ENCODE data around the gene STX16.

STX16 gene

DNA sequence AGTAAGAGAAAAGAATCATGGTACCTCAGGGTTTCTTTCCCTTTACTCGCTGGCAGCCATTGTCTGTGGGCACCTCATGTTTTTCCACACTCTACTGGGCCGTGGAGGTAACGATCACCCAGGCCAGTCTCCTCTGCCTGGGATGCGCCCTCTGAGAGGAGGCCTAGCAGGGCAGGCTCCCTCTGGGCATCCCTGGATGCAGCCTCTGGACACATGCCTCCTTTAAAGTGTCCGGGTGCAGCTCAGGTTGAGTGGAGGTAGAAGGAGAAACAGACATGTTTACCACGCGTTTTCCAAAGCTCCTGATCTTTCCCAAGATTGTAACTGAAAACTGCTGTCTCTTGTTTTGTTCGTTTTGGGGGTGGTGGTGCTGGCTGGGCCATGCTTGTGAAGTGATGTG lies 27.7 kb downstream of the STX16 start:
- DNase-seq, result no peak

- no peak for DNase-seq
These were observed 31.8 kb downstream of the STX16 start for GRCh38 chr20:58682656-58683531.

DNA sequence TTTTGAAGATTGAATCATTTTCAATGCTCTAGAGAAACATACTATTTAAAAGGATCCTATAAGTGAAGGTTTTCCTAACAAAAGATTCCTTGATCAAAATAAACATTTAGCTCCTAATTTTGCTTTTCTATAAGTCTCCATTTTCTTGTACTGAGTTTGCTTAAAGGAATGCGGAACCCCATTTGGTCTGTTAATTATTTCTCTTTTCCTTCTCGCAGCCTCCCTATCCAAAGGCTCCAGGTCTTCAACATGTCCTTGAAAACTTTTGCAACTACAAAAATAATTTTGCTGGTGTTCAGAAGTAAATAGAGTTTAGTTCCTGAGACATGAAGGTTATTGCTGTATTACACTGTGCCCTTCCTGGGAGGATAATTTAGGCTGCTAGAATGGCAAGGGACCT lies 33.2 kb downstream of the STX16 start:
- no peak for DNase-seq

- DNase-seq, result no peak
These were observed 34.9 kb downstream of the STX16 start for GRCh38 chr20:58685988-58686387.

DNA sequence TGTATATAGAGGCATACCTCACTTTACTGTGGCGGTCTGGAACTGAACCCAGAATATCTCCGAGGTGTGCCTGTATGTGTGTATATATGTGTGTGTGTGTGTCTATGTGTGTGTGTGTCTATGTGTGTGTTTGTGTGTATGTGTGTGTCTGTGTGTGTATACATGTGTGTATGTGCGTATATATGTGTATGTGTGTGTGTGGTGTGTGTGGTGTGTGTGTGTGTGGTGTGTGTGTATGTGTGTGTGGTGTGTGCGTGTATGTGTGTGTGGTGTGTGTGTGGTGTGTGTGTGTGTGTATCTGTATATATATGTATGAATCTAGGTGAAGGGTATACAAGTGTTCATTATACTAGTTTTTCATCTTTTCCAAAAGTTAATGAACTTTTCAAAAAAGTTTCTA lies 37.3 kb downstream of the STX16 start:
- no peak for DNase-seq

DNA sequence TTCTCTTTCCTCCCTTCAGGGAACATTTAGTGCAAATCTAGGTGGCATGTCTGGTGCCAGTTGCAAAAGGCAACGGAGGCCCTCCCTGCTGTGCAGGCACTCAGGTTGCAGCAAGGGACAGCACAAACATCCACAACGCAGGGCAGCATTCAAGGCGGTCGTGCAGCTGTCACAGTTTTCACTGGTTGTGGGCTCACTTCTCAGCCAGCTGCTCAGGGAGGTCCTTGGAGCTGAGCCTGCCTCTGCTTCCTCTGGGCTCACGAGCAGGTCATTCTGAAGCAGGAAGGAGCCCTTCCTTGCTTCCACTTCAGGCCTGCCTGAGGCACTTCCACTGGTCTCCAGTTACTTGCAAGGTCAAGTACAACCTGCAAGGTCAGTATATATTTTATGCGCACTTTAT lies 37.8 kb downstream of the STX16 start:
- DNase-seq, result no peak

- no peak for DNase-seq
These were observed 39.5 kb downstream of the STX16 start for GRCh38 chr20:58690396-58691135.

GRCh38 chr20:58691773-58692578 lies 40.9 kb downstream of the STX16 start:
- peak; percentile 12 for DNase-seq

DNA sequence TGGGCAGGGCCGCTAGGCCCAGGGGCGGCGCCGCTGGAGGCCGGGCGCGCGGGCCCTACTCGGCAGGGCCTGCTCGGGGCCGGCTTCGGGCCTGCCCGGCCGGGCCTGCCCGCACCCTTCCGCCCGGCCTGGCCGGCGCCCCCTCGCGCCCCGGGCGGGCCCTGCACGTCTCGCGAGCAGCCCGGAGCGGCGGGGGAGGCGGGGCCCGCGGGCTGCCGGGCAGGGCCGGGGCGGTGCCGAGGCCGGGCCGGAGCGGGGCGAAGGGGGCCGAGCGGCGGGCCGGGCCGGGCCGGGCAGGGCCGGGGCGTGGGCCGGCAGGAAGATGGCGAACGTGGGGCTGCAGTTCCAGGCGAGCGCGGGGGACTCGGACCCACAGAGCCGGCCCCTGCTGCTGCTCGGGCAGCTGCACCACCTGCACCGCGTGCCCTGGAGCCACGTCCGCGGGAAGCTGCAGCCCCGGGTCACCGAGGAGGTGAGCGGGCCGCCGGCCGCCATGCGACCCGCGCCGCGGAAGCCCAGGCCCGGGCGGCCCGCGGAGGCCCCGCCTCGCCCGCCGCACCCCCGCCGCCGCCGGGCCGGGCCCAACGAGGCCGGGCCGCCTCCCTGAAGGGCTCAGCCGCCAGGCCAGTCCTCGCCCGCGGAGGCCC lies 41.6 kb downstream of the STX16 start, which contains the start of gene NPEPL1:
Gene NPEPL1, plus strand, starts transcription at position 222 of the 647 bp plus-strand sequence. Its CDS starts 101 bp downstream, at position 323.
- DNase-seq, result peak; percentile 69

- no peak for DNase-seq
These were observed 42.3 kb downstream of the STX16 start for GRCh38 chr20:58693226-58694006.

GRCh38 chr20:58694241-58695083 lies 43.4 kb downstream of the STX16 start:
- no peak for DNase-seq

DNA sequence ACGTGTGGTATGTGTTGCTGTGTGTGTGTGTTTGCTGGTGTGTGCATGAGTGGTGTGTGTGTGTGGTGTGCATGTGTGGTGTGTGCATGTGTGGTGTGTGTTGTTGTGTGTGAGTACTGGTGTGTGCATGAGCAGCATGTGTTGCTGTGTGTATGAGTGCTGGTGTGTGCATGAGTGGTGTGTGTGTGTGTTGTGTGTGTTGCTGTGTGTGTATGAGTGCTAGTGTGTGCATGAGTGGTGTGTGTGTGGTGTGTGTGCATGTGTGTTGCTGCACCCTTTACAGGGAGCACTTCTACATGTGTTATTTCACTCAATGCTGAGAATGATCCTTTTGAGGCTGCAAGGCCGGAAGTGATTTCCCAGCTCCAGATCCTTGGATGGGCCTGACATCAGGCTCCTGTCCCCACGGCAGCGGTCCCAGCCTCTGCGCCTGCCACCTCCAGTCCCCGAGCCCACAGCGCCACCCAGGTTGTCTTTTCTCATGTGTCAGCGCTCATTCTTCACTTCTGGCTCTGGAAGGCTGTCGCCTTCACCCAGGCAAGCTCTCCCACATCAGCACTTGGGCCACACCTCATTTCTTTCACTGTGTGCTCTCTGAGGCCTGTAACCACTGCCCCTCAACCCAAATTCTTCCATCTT lies 44.1 kb downstream of the STX16 start:
- DNase-seq, result no peak

DNA sequence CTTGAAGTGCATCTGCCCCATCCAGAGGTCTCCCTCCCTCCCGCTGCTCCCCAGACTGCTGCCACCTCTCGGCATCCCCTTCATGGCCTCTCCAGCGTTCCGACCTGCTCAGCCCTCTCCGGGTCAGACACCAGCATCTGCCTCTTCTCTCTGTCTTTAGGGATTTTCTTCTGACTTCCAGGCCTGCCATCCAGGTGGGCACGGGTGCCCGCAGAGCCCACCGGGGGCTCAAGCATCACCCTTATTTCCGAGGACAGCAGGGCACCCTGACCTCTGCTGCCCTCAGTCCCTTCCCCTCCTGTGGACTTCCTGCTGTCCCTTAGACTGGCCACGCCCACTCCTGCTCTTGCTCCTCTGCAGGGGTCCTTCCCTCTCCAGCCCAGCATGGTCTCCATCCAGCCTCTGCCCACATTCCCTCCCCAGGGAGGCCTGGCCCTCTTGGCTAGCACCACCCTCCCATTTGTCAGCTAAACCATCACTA lies 44.9 kb downstream of the STX16 start:
- no peak for DNase-seq

GRCh38 chr20:58696411-58696961 lies 45.4 kb downstream of the STX16 start:
- DNase-seq, result no peak

GRCh38 chr20:58697201-58697866 lies 46.3 kb downstream of the STX16 start:
- no peak for DNase-seq

DNA sequence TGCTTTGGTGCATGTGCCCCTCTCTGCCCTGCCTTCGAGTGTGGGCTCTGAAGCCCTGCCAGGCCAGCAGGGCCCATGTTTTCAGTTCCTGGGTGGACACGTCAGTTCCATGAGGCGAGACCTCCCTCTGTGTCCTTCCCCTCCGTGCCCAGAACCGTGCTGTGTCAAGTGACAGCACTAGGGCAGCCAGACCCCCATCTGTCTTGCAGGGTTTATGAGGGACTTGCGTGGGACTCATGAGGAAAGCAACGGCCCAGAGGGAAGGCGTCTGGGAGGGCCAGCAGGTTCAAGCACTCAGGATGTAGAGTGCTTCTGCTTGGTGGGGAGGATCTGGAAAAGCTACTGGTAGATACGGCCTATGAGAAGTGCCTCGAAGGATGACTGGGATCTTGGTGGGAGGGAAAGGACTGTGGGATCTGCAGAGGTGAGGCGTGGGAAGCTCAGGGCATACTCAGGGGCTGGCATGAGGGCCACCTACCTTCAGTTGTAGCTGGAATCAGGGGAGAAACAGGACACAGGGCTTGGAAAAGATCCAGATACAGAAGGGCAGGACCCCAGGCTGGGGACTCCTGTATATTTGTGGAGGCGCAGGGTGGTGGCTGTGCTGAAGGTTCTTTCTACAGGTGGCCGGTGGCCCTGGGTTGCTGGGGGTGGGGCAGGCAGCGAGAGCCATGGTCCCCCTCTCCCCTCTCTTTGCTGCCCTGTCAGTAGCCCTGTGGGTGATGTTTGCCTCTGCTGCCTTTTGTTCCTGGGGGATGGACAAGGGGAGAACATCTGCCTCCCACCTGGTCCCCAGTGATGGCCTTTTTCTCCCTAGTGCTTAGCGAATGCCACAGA lies 47.0 kb downstream of the STX16 start:
- DNase-seq, result no peak

DNA sequence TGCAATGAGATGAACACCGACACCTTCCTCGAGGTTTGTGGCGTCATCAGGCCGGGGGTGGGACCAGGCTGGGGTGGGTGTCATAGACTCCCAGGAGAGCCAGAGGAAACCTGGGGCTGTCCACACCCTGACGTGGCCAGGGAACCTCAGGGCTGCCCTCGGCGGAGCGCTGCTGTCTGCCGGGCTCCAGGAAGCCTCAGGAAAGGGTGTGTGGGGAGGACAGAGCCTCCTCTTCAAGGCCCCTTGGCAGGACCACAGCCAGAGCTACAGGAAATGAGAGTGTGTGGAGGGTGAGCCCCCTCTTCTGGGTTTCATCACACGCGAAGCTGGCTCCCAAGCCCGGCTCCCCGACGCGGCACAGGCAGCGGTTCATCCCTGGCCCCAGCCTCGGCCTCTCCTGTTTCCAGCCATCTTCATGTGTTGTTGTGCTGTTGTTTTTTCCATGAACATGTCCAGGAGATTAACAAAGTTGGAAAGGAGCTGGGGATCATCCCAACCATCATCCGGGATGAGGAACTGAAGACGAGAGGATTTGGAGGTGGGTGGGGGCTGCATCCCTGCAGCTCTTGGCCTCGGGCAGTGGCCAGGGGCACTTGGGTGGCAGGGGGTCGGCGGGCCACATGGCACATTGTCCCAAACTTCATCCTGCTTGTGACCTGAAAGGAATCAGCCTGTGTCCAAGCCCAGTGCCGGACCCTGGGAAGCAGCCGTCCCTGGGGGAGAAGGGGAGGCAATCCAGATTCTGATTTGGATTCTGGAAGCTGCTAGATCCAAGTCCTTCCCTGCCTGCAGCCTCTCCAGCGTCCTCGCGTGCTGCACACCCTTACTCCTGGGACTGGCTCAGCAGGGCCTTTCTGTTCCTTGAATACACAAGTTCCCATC lies 47.9 kb downstream of the STX16 start:
- DNase-seq, result no peak

All from CD4-positive, alpha-beta T cell treated with Interleukin-12 subunit alpha and Interleukin-12 subunit beta, for 1 hour (primary cell).